ENCODE data around the gene BID. TPM values are rescaled to one million over a fixed set of nuclear protein-coding genes. Genes with fewer than 3 reads are reported as not detected.

The BID gene
- total RNA-seq, 1 donor from 2014 or later, result 22.1 TPM

DNA sequence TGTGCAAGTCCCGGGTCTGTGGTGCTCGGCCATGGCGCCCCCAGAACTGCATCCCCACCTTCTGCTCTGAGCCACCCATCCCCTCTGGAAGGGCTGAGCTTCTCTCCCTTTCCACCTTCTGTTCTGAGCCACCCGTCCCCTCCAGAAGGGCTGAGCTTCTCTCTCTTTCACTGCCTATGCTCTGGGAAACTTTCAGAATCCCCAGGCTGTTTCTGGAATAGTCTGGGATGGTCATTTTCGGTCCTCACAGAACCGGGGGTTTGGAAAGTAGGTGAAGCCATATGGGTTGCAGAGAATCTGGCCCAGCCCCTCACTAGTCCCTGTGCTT is 3.4 kb upstream of the BID start:
- TF ChIP-seq, protein P1, sequence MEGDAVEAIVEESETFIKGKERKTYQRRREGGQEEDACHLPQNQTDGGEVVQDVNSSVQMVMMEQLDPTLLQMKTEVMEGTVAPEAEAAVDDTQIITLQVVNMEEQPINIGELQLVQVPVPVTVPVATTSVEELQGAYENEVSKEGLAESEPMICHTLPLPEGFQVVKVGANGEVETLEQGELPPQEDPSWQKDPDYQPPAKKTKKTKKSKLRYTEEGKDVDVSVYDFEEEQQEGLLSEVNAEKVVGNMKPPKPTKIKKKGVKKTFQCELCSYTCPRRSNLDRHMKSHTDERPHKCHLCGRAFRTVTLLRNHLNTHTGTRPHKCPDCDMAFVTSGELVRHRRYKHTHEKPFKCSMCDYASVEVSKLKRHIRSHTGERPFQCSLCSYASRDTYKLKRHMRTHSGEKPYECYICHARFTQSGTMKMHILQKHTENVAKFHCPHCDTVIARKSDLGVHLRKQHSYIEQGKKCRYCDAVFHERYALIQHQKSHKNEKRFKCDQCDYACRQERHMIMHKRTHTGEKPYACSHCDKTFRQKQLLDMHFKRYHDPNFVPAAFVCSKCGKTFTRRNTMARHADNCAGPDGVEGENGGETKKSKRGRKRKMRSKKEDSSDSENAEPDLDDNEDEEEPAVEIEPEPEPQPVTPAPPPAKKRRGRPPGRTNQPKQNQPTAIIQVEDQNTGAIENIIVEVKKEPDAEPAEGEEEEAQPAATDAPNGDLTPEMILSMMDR (IDR thresholded peaks at IDR 0.05; ENCODE audit: insufficient read depth, low read length, severe bottlenecking), result no peak
- no peaks in the 10 kb centered on the region for H3K36me3 ChIP-seq (ENCODE audit: control insufficient read depth, insufficient read depth, low read length)
- H3K4me3 ChIP-seq (ENCODE audit: low read depth, low read length), result no peak overlapping the region
- FAIRE-seq, result no peak
- DNase-seq (ENCODE audit: low read depth), result no peak
- peaks cover 4% of the 10 kb centered on the region for H3K27me3 ChIP-seq (ENCODE audit: control insufficient read depth, insufficient read depth, low read length)

DNA sequence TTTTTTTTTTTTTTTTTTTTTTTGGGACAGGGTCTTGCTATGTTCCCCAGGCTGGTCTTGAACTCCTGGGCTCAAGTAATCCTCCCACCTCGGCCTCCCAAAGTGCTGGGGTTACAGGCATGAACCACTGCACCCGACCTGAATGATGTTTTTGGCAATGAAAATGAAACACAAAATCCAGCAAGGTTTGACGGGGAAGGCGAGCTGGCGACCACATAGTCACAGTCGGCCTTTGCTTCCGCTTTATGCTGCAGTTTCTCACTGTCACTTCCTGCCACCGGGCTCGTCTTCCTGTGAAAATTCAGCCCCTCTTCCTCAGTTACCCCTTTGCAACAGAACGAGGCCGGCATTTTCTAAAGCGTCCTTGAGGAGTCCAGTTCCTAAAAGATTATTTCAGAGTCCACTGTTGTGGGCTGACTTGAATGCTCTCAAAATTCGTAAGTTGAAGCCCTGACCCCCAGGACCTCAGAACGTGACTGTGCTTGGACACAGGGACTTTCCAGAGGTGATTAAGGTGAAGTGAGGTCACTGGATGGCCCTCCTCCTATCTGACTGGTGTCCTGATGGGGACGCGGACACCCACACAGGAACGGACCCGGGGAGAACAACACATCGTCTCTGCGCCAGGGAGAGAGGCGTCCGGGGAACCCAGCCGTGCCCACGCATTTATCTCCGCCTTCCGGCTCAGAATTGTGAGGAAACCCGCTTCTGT is 2.9 kb upstream of the BID start:
- Histone ChIP-seq H3K4me3 (ENCODE audit: low read depth, low read length) (no peak overlapping the region), H3K27me3 (ENCODE audit: control insufficient read depth, insufficient read depth, low read length) (peaks cover 4% of the 10 kb centered on the region), H3K36me3 (ENCODE audit: control insufficient read depth, insufficient read depth, low read length) (no peaks in the 10 kb centered on the region)
- DNase-seq (ENCODE audit: low read depth) (no peak), FAIRE-seq (no peak)
- TF ChIP-seq, protein P1 (IDR thresholded peaks at IDR 0.05; ENCODE audit: insufficient read depth, low read length, severe bottlenecking), result no peak

DNA sequence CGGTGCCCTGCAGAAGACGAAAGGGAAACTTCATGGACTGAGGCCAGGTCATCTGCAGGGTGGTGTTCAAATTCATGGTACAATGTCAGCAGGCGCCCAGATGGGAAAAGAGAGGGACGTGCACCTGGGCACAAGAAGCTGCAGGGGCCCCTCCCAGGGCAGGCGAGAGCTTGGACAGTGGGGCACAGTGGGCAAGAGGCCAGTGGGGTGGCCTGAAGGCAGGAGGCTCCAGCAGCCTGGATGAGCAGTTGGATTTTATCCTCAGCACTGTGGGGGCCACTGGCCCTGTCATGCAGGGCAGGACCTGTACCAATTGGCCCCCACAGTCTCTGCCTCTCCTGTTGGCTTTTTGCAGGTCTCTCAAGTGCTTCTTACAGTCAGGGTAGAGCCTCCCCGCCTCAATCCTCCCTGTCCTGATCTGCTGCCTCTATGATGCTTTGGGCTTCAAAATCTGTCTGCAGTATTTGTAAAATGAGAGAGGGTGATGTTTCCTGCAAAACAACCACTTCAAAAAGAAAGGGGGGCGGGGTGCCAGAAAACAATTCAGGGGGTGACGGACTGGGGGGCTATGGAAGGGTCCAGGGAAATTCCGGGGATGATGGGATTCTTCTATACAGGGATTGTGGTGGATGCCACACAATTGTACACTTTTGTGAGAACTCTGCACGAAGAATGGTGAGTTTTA is 1.7 kb upstream of the BID start:
- no peak for FAIRE-seq
- H3K4me3 ChIP-seq (ENCODE audit: low read depth, low read length), result no peak overlapping the region
- H3K27me3 ChIP-seq (ENCODE audit: control insufficient read depth, insufficient read depth, low read length), result peaks cover 4% of the 10 kb centered on the region
- DNase-seq (ENCODE audit: low read depth), result no peak
- H3K36me3 ChIP-seq (ENCODE audit: control insufficient read depth, insufficient read depth, low read length), result no peaks in the 10 kb centered on the region
- TF ChIP-seq, protein P1 (IDR thresholded peaks at IDR 0.05; ENCODE audit: insufficient read depth, low read length, severe bottlenecking), result no peak

DNA sequence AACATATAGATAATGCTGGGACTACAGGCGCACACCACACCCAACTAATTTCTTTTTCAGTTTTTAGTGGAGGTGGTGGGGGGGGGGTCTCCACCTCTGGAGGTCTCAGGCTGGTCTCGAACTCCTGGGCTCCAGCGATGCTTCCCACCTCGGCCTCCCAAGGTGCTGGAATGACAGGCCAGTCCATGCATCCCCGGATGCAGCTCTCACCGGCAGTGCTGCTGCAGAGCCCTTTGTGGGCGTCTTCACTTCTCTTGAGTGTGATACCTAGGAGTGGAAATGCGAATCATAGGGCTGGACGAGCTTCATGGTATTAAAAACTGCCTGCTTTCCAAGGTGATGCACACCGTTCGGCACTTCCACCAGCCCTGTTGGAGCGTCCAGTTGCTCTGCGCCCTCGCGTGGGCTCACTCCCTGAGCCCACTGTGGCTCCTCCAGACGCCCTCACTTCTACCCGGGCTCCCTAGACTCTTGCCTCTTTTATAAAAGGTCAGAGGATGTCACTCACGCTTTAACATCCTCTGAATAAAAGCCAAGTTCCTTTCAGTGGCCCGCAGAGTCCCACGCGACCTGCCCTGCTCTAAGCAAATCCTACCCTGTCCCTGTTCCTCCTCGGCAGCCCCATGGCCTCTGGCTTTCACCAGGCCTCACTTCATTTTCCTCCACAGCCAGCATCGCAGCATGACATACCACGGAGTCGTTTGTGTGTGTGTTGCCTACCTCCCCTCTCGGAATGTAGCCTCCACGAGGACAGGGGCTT is 837 bp upstream of the BID start:
- peaks cover 2% of the 10 kb centered on the region for H3K27me3 ChIP-seq (ENCODE audit: control insufficient read depth, insufficient read depth, low read length)
- H3K36me3 ChIP-seq (ENCODE audit: control insufficient read depth, insufficient read depth, low read length), result no peaks in the 10 kb centered on the region
- FAIRE-seq (no peak), DNase-seq (ENCODE audit: low read depth) (no peak)
- TF ChIP-seq, protein P1 (IDR thresholded peaks at IDR 0.05; ENCODE audit: insufficient read depth, low read length, severe bottlenecking), result no peak
- H3K4me3 ChIP-seq (ENCODE audit: low read depth, low read length), result no peak overlapping the region

DNA sequence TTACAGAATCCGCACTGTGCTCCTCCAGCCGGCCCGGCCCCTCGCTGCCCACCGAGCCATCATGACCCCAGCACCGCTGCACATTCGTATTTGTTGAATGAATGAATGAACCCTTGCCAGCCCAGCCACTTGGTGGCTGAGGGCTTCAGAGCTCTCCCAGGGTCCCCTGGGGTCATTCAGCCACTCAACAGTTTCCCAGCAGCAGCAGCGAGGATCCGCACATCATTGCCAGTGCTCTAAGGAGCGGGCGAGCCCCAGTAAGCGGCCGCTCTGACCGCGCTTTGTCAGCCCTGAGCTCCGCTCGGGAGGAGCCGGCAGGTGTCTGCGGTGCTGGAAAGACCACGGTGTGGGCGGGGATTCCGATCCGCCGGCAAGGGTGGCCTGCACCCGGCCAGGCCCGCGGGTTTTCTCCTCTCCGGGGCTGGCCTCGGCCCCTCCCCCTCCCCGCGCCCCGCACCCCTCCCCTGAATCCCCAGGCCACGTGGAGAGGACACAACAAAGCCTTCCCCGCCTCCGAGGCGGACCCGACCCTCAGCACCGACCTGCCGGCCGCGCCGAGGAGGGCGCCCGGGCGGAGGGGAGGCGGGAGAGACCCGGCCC is 563 bp downstream of the BID start:
- peak; percentile 12 for DNase-seq (ENCODE audit: low read depth)
- TF ChIP-seq, protein P1 (IDR thresholded peaks at IDR 0.05; ENCODE audit: insufficient read depth, low read length, severe bottlenecking), result no peak
- Histone ChIP-seq H3K4me3 (ENCODE audit: low read depth, low read length) (peak overlapping the region; percentile 55), H3K27me3 (ENCODE audit: control insufficient read depth, insufficient read depth, low read length) (no peaks in the 10 kb centered on the region), H3K36me3 (ENCODE audit: control insufficient read depth, insufficient read depth, low read length) (peaks cover 1% of the 10 kb centered on the region)
- no peak for FAIRE-seq
